Heart left ventricle (tissue), 13 donors: ENCODE measurements around the gene GTF2F2.

ENCODE experiments used
- CTCF ChIP-seq, 12 donors: fragments of 200-600 bp; sonication (generic) in 4 of 12; IDR thresholded peaks; one replicate each; pipeline versions ENCODE4 v1.5.0 to v1.8.0; 2018 to 2022; ENCODE audit warnings: antibody characterized with exemption in 12 of 12, mild to moderate bottlenecking in 5 of 12
- POLR2A ChIP-seq, 2 donors: fragments of 450-650 bp; IDR thresholded peaks; one replicate each; pipeline ENCODE4 v1.6.1; 2017; ENCODE audit warnings: antibody characterized with exemption in 2 of 2, mild to moderate bottlenecking in 2 of 2, moderate library complexity in 2 of 2
- donor health status: ischemic (EF 13 %, LVEDD 7.1; RV severe dilation, severe dysfunction).
- donor health status: DM: no; HTN: yes; CAD: no.
- donor health status: DM: no; HTN: no; CAD: no.
- donor health status: ischemic (EF 25% LVEDD 6.9; RV normal size, moderate dysfunction).
- donor health status: ischemic (EF 25% LVEDD 5.7; RV mildly dilated, moderate dysfunction).
- donor health status: ischemic (EF 35%, LVEDD 5.7; RV mildly dilated, moderate dysfunction).
- donor health status: nonischemic (EF 11% LVEDD 7.7; RV severe dilation, severe dysfunction).
- donor health status: DM: yes; HTN: yes; CAD: no.
- donor health status: PGD.
- donor health status: ischemic (EF 29% LVEDD 5.4; RV normal size, mild dysfunction).
- donor health status: nonischemic (EF 23%, LVEDD 6.1; RV moderate dilation, normal function).

GRCh38 chr13:45122941-45123340 is 2.6 kb downstream of the GTF2F2 start:
- TF ChIP-seq CTCF (IDR thresholded peaks at IDR 0.05) (no peak), POLR2A (IDR thresholded peaks at IDR 0.05) (no peak)
